Rectal smooth muscle tissue (tissue), 1 donor: Measurements from ENCODE around the gene CINP.
"Not testable (repeated sequence)": the region's sequence is repeated elsewhere in the genome, so short reads cannot be mapped to it uniquely, and the experiment has no call there.

Experiments
- H3K27ac ChIP-seq: one replicate; pipeline ENCODE4 v1.7.0; 2013; ENCODE audit warnings: low read depth, low read length, inconsistent platforms
- H3K27me3 ChIP-seq: one replicate; pipeline ENCODE4 v1.7.0; 2013; ENCODE audit warnings: low read length; ENCODE audit not compliant: control insufficient read depth, insufficient read depth
- H3K36me3 ChIP-seq: one replicate; pipeline ENCODE4 v1.7.0; 2013; ENCODE audit warnings: low read length; ENCODE audit not compliant: control insufficient read depth, insufficient read depth
- H3K4me1 ChIP-seq: one replicate; pipeline ENCODE4 v1.7.0; 2013; ENCODE audit warnings: low read length; ENCODE audit not compliant: control insufficient read depth, insufficient read depth
- H3K4me3 ChIP-seq: one replicate; pipeline ENCODE4 v1.7.0; 2013; ENCODE audit warnings: low read length
- H3K9ac ChIP-seq: one replicate; pipeline ENCODE4 v1.7.0; 2013; ENCODE audit warnings: low read length

CINP gene

GRCh38 chr14:102329381-102329780 is 33.3 kb downstream of the CINP start:
- not testable (repeated sequence) for H3K27ac ChIP-seq, H3K4me3 ChIP-seq, H3K36me3 ChIP-seq, H3K27me3 ChIP-seq, H3K9ac ChIP-seq, H3K4me1 ChIP-seq

GRCh38 chr14:102326583-102326982 is 36.1 kb downstream of the CINP start:
- no peak overlapping the region for H3K4me3 ChIP-seq
- H3K27me3 ChIP-seq: no peaks in the 10 kb centered on the region
- H3K36me3 ChIP-seq: peaks cover 7% of the 10 kb centered on the region
- H3K9ac ChIP-seq: no peak overlapping the region
- H3K27ac ChIP-seq: no peak overlapping the region
- no peaks in the 10 kb centered on the region for H3K4me1 ChIP-seq

GRCh38 chr14:102325791-102326345 is 36.8 kb downstream of the CINP start:
- H3K36me3 ChIP-seq: peaks cover 7% of the 10 kb centered on the region
- no peak overlapping the region for H3K27ac ChIP-seq

GRCh38 chr14:102323102-102323501 is 39.6 kb downstream of the CINP start:
- Histone ChIP-seq H3K4me1 (peaks cover 5% of the 10 kb centered on the region), H3K27ac (no peak overlapping the region), H3K4me3 (no peak overlapping the region), H3K27me3 (no peaks in the 10 kb centered on the region), H3K9ac (no peak overlapping the region), H3K36me3 (peaks cover 7% of the 10 kb centered on the region)

More at GRCh38 chr14:102325791-102326345, 36.8 kb downstream of the CINP start:
- Histone ChIP-seq H3K9ac (no peak overlapping the region), H3K4me3 (no peak overlapping the region), H3K4me1 (no peaks in the 10 kb centered on the region), H3K27me3 (no peaks in the 10 kb centered on the region)

- H3K27ac ChIP-seq: no peak overlapping the region
These were observed 41.0 kb downstream of the CINP start for GRCh38 chr14:102321456-102322422.

GRCh38 chr14:102320671-102321455 is 41.8 kb downstream of the CINP start:
- peak overlapping the region; percentile 96 for H3K27ac ChIP-seq
- H3K9ac ChIP-seq: peak overlapping the region; percentile 74
- peaks cover under 1% of the 10 kb centered on the region for H3K36me3 ChIP-seq
- no peaks in the 10 kb centered on the region for H3K27me3 ChIP-seq
- peaks cover 8% of the 10 kb centered on the region for H3K4me1 ChIP-seq
- peak overlapping the region; percentile 91 for H3K4me3 ChIP-seq

More at GRCh38 chr14:102321456-102322422, 41.0 kb downstream of the CINP start:
- no peaks in the 10 kb centered on the region for H3K27me3 ChIP-seq
- H3K36me3 ChIP-seq: peaks cover 7% of the 10 kb centered on the region
- no peak overlapping the region for H3K4me3 ChIP-seq
- H3K4me1 ChIP-seq: peaks cover 5% of the 10 kb centered on the region
- no peak overlapping the region for H3K9ac ChIP-seq

GRCh38 chr14:102320033-102320660 is 42.5 kb downstream of the CINP start:
- H3K4me3 ChIP-seq: peak overlapping the region; percentile 91
- peak overlapping the region; percentile 96 for H3K27ac ChIP-seq
- no peaks in the 10 kb centered on the region for H3K36me3 ChIP-seq
- peaks cover 8% of the 10 kb centered on the region for H3K4me1 ChIP-seq
- H3K27me3 ChIP-seq: no peaks in the 10 kb centered on the region
- peak overlapping the region; percentile 74 for H3K9ac ChIP-seq

- Histone ChIP-seq H3K4me1 (peaks cover 8% of the 10 kb centered on the region), H3K27ac (peak within 1 kb of the TSS; percentile 96), H3K9ac (peak within 1 kb of the TSS; percentile 76)
These were observed 43.2 kb downstream of the CINP start, which contains the start of gene ZNF839 for GRCh38 chr14:102319351-102320032. TSS of gene ZNF839 (plus strand) at chr14:102319746. CDS start at chr14:102319766, 20 bp downstream.

GRCh38 chr14:102318781-102319276 is 43.9 kb downstream of the CINP start:
- Histone ChIP-seq H3K9ac (peak overlapping the region; percentile 76), H3K27me3 (no peaks in the 10 kb centered on the region), H3K4me3 (peak overlapping the region; percentile 91), H3K27ac (peak overlapping the region; percentile 96), H3K4me1 (peaks cover 8% of the 10 kb centered on the region), H3K36me3 (no peaks in the 10 kb centered on the region)

More at GRCh38 chr14:102319351-102320032, 43.2 kb downstream of the CINP start, which contains the start of gene ZNF839:
- Histone ChIP-seq H3K27me3 (no peaks in the 10 kb centered on the region), H3K36me3 (no peaks in the 10 kb centered on the region), H3K4me3 (peak within 1 kb of the TSS; percentile 91)

- Histone ChIP-seq H3K4me3 (peak overlapping the region; percentile 69), H3K27me3 (no peaks in the 10 kb centered on the region), H3K27ac (peak overlapping the region; percentile 45), H3K36me3 (no peaks in the 10 kb centered on the region), H3K4me1 (peaks cover 8% of the 10 kb centered on the region), H3K9ac (no peak overlapping the region)
These were observed 45.0 kb downstream of the CINP start for GRCh38 chr14:102317564-102318248.
